Colonic mucosa (tissue), 4 donors: ENCODE results near the gene LEFTY1. TPM values are rescaled to one million over a fixed set of nuclear protein-coding genes. Genes with fewer than 3 reads are reported as not detected.

Experiments
- DNase-seq: peaks from one replicate; pipeline ENCODE4 v3.0.0-alpha.2; 2020
- H3K27ac ChIP-seq: fragments of 200-600 bp; one replicate; pipeline ENCODE4 v1.8.0; 2021
- H3K27me3 ChIP-seq: fragments of 200-600 bp; one replicate; pipeline ENCODE4 v1.8.0; 2021
- H3K36me3 ChIP-seq: fragments of 200-600 bp; one replicate; pipeline ENCODE4 v1.8.0; 2021
- H3K4me1 ChIP-seq: fragments of 200-600 bp; one replicate; pipeline ENCODE4 v1.8.0; 2021; ENCODE audit warnings: mild to moderate bottlenecking
- H3K4me3 ChIP-seq: fragments of 200-600 bp; one replicate; pipeline ENCODE4 v1.8.0; 2021
- H3K9ac ChIP-seq, 2 donors: one replicate each; pipeline ENCODE4 v1.7.0; 2013; ENCODE audit warnings: control low read depth in 2 of 2, low read depth in 2 of 2, low read length in 2 of 2
- H3K9me3 ChIP-seq: fragments of 200-600 bp; one replicate; pipeline ENCODE4 v1.8.0; 2021
- intact Hi-C: fragments of 100-400 bp; cut with DNase I; formaldehyde crosslinking; loops from one replicate; pipeline ENCODE4 v1.14.1; 2022
- total RNA-seq, 2 donors: library from RNA; stranded (reverse); fragmentation: NEBNext Ultra II Directional in 1 of 2; extraction: Animal tissue kit (Norgen Biotek cat#: 25700) in 1 of 2; gene quantifications; one replicate each; pipeline ENCODE4 v1.2.1, GENCODE V29; 2021
- TF ChIP-seq, protein P1 (sequence below): fragments of 200-600 bp; IDR thresholded peaks from one replicate; pipeline ENCODE4 v1.8.0; 2022; ENCODE audit warnings: antibody characterized with exemption, mild to moderate bottlenecking
- donor health status: healthy.
- donor health status: DM: no; HTN: no; CAD: no.
- donor health status: DM: no; HTN: no; CAD: no.

Gene LEFTY1
- total RNA-seq, 2 donors from 2014 or later: 201 to 211 TPM

DNA sequence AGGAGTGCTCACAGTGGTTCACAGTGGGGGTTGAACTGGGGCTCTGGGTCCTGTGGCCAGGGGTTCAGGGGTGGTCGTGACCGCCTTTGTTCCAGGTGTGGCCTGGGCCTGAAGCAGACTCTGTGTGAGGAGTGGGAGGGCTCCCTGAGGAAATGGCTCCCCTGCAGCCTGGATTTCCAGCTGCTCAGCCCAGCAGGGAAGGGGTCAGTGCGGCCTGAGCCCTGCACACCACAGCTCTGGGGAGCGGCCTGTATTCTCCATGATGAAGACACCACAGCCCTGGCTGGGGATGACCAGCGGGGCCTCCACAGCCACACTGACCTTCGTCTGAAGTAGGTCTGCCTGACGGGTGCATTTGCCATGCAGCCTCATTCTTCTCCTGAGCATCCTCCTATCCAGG is 18.4 kb upstream of the LEFTY1 start:
- H3K4me3 ChIP-seq: no peak overlapping the region
- intact Hi-C loops: no loop called here
- TF ChIP-seq, protein P1, sequence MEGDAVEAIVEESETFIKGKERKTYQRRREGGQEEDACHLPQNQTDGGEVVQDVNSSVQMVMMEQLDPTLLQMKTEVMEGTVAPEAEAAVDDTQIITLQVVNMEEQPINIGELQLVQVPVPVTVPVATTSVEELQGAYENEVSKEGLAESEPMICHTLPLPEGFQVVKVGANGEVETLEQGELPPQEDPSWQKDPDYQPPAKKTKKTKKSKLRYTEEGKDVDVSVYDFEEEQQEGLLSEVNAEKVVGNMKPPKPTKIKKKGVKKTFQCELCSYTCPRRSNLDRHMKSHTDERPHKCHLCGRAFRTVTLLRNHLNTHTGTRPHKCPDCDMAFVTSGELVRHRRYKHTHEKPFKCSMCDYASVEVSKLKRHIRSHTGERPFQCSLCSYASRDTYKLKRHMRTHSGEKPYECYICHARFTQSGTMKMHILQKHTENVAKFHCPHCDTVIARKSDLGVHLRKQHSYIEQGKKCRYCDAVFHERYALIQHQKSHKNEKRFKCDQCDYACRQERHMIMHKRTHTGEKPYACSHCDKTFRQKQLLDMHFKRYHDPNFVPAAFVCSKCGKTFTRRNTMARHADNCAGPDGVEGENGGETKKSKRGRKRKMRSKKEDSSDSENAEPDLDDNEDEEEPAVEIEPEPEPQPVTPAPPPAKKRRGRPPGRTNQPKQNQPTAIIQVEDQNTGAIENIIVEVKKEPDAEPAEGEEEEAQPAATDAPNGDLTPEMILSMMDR: no peak

DNA sequence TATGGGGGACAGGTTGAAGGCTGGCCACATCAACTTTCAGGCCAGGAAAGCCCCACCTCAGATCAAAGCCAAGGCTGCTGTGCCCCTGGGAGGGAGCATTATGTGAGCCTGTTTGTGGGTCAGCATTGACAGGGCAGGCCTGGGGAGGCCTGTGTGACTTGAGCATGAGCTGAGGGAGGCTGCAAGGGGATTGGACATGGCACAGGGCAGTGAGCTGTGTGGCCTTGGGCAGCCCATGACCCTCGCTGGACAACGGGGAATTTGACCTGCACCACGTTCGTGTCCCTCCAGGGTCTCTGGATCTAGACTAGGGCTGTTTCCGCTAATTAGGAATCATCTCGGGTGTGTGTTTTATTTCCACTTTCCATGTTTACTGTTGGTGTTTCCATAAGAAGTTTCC is 17.5 kb upstream of the LEFTY1 start:
- no peaks in the 10 kb centered on the region for H3K9me3 ChIP-seq
- no peak overlapping the region for H3K9ac ChIP-seq
- intact Hi-C loops: no loop called here
- H3K36me3 ChIP-seq: no peaks in the 10 kb centered on the region
- DNase-seq: no peak
- H3K4me3 ChIP-seq: no peak overlapping the region
- peaks cover 7% of the 10 kb centered on the region for H3K4me1 ChIP-seq
- no peaks in the 10 kb centered on the region for H3K27me3 ChIP-seq
- H3K27ac ChIP-seq: no peak overlapping the region
- TF ChIP-seq, protein P1: no peak

More for the DNA sequence above, 18.4 kb upstream of the LEFTY1 start:
- Histone ChIP-seq H3K36me3 (no peaks in the 10 kb centered on the region), H3K9ac (no peak overlapping the region), H3K4me1 (peaks cover 7% of the 10 kb centered on the region), H3K27me3 (no peaks in the 10 kb centered on the region), H3K27ac (no peak overlapping the region), H3K9me3 (no peaks in the 10 kb centered on the region)
- no peak for DNase-seq

DNA sequence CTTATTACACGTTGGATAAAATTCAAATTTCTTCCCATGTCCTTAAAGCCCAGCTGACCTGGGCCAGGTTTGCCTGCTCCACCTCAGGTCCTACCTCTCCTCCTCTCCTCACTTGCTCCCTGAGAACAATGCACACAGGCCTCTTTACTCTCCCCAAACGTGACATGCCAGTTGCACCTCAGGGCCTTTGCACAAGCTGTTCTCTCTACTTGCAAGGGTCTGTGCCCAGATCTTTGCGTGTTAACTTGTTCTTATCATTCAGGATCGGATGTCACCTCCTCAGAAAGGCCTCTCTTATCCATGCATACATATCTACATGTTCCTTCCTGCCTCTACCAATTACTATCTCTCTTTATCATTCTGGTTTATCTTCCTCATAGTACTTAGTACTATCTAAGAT is 14.7 kb upstream of the LEFTY1 start:
- TF ChIP-seq, protein P1: no peak
- intact Hi-C loops: no loop called here
- no peaks in the 10 kb centered on the region for H3K27me3 ChIP-seq
- no peak overlapping the region for H3K9ac ChIP-seq
- DNase-seq: no peak
- no peaks in the 10 kb centered on the region for H3K9me3 ChIP-seq
- no peaks in the 10 kb centered on the region for H3K36me3 ChIP-seq
- H3K27ac ChIP-seq: no peak overlapping the region
- H3K4me3 ChIP-seq: no peak overlapping the region
- no peaks in the 10 kb centered on the region for H3K4me1 ChIP-seq

DNA sequence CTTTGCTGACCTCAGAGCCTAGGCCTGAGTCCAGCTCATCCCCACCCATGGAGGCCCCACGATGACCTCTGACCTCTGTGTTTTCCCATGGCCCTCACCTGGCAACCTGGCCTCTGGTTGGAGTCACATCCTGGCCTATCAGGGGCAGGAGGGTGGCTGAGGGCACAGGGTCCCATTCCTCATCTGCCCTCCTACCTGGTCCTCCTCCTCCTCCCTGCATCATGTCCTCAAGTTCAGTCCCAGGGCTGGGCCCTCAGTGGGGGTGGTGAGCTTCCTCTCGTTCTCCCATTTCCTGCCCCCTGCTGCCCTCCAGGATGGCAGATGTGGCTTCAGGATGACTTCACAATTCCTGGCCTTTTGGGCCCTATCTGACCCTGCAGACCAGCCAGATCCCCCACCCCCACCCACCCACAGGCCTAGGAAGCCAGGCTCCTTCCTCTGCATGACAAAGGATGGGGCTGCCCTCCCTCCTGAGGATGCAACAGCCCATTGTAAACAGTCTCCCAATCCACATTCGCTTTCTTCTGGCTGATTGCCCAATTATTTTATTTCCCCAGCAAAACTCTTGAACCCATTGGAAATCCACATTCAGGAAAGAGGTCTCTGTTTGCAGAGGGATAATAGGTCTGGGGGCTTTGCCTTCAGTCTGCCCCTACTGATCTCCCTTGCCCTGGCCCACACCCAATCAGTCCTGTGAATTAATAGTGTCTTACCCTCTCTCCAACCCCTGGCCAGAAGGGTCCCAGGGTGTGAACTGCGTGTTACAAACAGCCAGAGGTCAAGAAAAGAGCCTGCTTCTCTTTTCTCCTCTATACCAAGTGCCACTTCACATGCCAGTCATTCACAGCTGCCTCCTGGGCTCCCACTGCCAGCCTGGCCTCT is 10.3 kb upstream of the LEFTY1 start:
- no peak for DNase-seq
- intact Hi-C loops: no loop called here

DNA sequence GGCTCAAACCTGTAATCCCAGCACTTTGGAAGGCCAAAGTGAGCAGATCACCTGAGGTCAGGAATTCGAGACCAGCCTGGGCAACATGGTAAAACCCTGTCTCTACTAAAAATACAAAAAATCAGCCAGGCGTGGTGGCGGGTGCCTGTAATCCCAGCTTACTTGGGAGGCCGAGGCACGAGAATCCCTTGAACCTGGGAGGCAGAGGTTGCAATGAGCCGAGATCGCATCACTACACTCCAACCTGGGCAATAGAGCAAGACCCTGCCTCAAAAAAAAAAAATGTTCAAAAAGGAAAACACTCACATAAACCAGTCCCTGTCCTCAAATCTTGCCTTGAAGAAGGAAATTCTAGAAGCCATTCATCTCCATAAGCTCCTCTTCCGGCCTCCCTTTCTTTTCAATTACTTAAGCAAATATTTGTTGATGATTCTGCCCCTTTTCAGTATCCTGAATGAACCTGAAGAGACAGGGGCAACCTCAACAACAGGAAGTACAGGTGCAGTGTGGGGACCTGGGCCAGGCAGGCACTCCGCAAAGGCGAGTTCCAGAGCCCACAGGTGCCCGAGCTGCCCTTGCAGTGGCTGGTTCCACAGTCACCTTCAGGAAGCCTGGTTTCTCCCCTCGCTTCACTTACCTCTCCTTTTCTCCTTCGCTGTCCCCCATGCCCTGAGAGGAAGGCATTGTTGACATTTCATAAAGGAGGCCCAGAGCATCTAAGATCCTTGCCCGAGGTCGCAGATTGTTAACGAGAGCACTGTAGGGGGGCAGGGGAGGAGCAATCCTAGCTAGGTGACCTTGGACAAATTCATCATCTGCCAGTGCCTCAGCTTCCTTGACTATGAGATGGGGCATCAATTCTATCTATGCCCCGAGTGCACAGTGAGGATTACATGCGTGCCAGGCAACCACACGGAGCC is 8.9 kb upstream of the LEFTY1 start:
- Histone ChIP-seq H3K27me3 (no peaks in the 10 kb centered on the region), H3K36me3 (no peaks in the 10 kb centered on the region), H3K9ac (peak overlapping the region in 1 of 2 donors; percentile 32), H3K4me1 (no peaks in the 10 kb centered on the region), H3K4me3 (no peak overlapping the region), H3K27ac (peak overlapping the region; percentile 75), H3K9me3 (no peaks in the 10 kb centered on the region)
- DNase-seq: peak; percentile 44
- intact Hi-C loops: no loop called here
- TF ChIP-seq, protein P1: no peak

More for the DNA sequence above, 10.3 kb upstream of the LEFTY1 start:
- H3K27me3 ChIP-seq: no peaks in the 10 kb centered on the region
- no peak overlapping the region for H3K4me3 ChIP-seq
- no peaks in the 10 kb centered on the region for H3K36me3 ChIP-seq
- H3K27ac ChIP-seq: no peak overlapping the region
- TF ChIP-seq, protein P1: no peak
- H3K9me3 ChIP-seq: no peaks in the 10 kb centered on the region
- no peak overlapping the region for H3K9ac ChIP-seq
- H3K4me1 ChIP-seq: no peaks in the 10 kb centered on the region
